Neural cell (in vitro differentiated cells): ENCODE data around the gene STATH. TPM values are rescaled to one million over a fixed set of nuclear protein-coding genes. Genes with fewer than 3 reads are reported as not detected.

Source experiments
- H2AFZ ChIP-seq: fragments of 200-600, 300-800 bp; sonication (generic), shearing (Covaris generic); 2 replicates; pipeline ENCODE4 v1.6.0; 2014; ENCODE audit warnings: low read depth, mild to moderate bottlenecking, antibody characterized with exemption, low read length, moderate library complexity
- H3F3A ChIP-seq: fragments of 200-600 bp; shearing (Covaris generic); 2 replicates; pipeline ENCODE4 v1.6.1; 2016; ENCODE audit warnings: mild to moderate bottlenecking, moderate library complexity, mixed read lengths, antibody characterized with exemption, low read length; ENCODE audit not compliant: insufficient read depth, poor library complexity, severe bottlenecking
- H3K27ac ChIP-seq: fragments of 200-600, 300-800 bp; sonication (generic), shearing (Covaris generic); 2 replicates; pipeline ENCODE4 v1.5.1; 2014; ENCODE audit warnings: mild to moderate bottlenecking, low read length, moderate library complexity
- H3K27me3 ChIP-seq: fragments of 300-800, 200-600 bp; sonication (generic), shearing (Covaris generic); 2 replicates; pipeline ENCODE4 v1.6.0; 2014; ENCODE audit warnings: mild to moderate bottlenecking, low read depth, low read length, moderate library complexity; ENCODE audit not compliant: insufficient read depth
- H3K36me3 ChIP-seq: fragments of 300-800, 200-600 bp; sonication (generic), shearing (Covaris generic); 2 replicates; pipeline ENCODE4 v1.5.1; 2014; ENCODE audit warnings: mild to moderate bottlenecking, antibody characterized with exemption, low read length, moderate library complexity; ENCODE audit not compliant: insufficient read depth
- H3K4me2 ChIP-seq: fragments of 300-800, 200-600 bp; sonication (generic), shearing (Covaris generic); 2 replicates; pipeline ENCODE4 v1.6.0; 2014; ENCODE audit warnings: mild to moderate bottlenecking, low read length
- H3K4me3 ChIP-seq: fragments of 300-800, 200-600 bp; sonication (generic), shearing (Covaris generic); 2 replicates; pipeline ENCODE4 v1.5.1; 2014; ENCODE audit warnings: mild to moderate bottlenecking, low read length, moderate library complexity
- H3K79me2 ChIP-seq: fragments of 200-600 bp; shearing (Covaris generic); replicated peaks from 2 replicates; pipeline ENCODE4 v1.6.0; 2014; ENCODE audit warnings: mild to moderate bottlenecking, low read length, moderate library complexity; ENCODE audit not compliant: insufficient read depth
- H3K9ac ChIP-seq: fragments of 300-800, 200-600 bp; sonication (generic), shearing (Covaris generic); 2 replicates; pipeline ENCODE4 v1.6.1; 2016; ENCODE audit warnings: mild to moderate bottlenecking, low read length, mixed read lengths
- H3K9me2 ChIP-seq: fragments of 200-600 bp; shearing (Covaris generic); 2 replicates; pipeline ENCODE4 v1.6.1; 2016; ENCODE audit warnings: mild to moderate bottlenecking, low read length, mixed read lengths; ENCODE audit not compliant: insufficient read depth
- H3K9me3 ChIP-seq: fragments of 200-600, 300-800 bp; sonication (generic), shearing (Covaris generic); 2 replicates; pipeline ENCODE4 v1.6.1; 2016; ENCODE audit warnings: mild to moderate bottlenecking, mixed run types, low read length, moderate library complexity, mixed read lengths
- H4K20me1 ChIP-seq: fragments of 200-600 bp; shearing (Covaris generic); 2 replicates; pipeline ENCODE4 v1.6.1; 2016; ENCODE audit warnings: mild to moderate bottlenecking, mixed run types; ENCODE audit not compliant: insufficient read depth
- EP300 ChIP-seq: fragments of 450-650 bp; conservative IDR thresholded peaks from 2 replicates; pipeline ENCODE4 v1.6.1; 2014; ENCODE audit warnings: antibody characterized with exemption, mild to moderate bottlenecking, moderate library complexity; ENCODE audit not compliant: poor library complexity, severe bottlenecking
- EZH2 ChIP-seq: fragments of 200-600, 300-800 bp; shearing (Covaris generic), sonication (generic); IDR thresholded peaks from 2 replicates; pipeline ENCODE4 v1.6.1; 2014; ENCODE audit warnings: antibody characterized with exemption, low read length, borderline replicate concordance, mild to moderate bottlenecking; ENCODE audit not compliant: insufficient read depth, poor library complexity, severe bottlenecking
- MXI1 ChIP-seq: fragments of 450-650 bp; conservative IDR thresholded peaks from 2 replicates; pipeline ENCODE4 v1.6.1; 2014; ENCODE audit warnings: antibody characterized with exemption, mild to moderate bottlenecking; ENCODE audit not compliant: poor library complexity, severe bottlenecking
- POLR2AphosphoS5 ChIP-seq: IDR thresholded peaks from 2 replicates; pipeline ENCODE4 v1.6.1; 2012
- RAD21 ChIP-seq: fragments of 450-650 bp; conservative IDR thresholded peaks from 2 replicates; pipeline ENCODE4 v1.6.1; 2014; ENCODE audit warnings: antibody characterized with exemption, mild to moderate bottlenecking, moderate library complexity
- SMC3 ChIP-seq: fragments of 450-650 bp; conservative IDR thresholded peaks from 2 replicates; pipeline ENCODE4 v1.6.1; 2014; ENCODE audit warnings: antibody characterized with exemption, mild to moderate bottlenecking, moderate library complexity; ENCODE audit not compliant: poor library complexity
- TAF1 ChIP-seq: IDR thresholded peaks from 2 replicates; pipeline ENCODE4 v1.6.1; 2012; ENCODE audit warnings: low read depth
- polyA minus RNA-seq: library from RNA; depleted of rRNA, polyadenylated mRNA; stranded (reverse); fragments of >200 nt; gene quantifications from 2 replicates; pipeline ENCODE4 v1.2.3, GENCODE V29; 2014
- polyA plus RNA-seq: library from polyadenylated mRNA; depleted of rRNA; stranded (reverse); fragments of >200 nt; gene quantifications from 2 replicates; pipeline ENCODE4 v1.2.3, GENCODE V29; 2014
- TF ChIP-seq, protein P1 (sequence below): fragments of 450-650 bp; IDR thresholded peaks from 2 replicates; pipeline ENCODE4 v1.5.1; 2014; ENCODE audit warnings: antibody characterized with exemption, mild to moderate bottlenecking, moderate library complexity; ENCODE audit not compliant: poor library complexity, severe bottlenecking
- TF ChIP-seq, protein P2 (sequence below): IDR thresholded peaks from 2 replicates; pipeline ENCODE4 v1.6.1; 2012; ENCODE audit warnings: borderline replicate concordance

Gene STATH, protein sequence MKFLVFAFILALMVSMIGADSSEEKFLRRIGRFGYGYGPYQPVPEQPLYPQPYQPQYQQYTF
- polyA plus RNA-seq (not detected in 2 replicates), polyA minus RNA-seq (not detected in 2 replicates)

DNA sequence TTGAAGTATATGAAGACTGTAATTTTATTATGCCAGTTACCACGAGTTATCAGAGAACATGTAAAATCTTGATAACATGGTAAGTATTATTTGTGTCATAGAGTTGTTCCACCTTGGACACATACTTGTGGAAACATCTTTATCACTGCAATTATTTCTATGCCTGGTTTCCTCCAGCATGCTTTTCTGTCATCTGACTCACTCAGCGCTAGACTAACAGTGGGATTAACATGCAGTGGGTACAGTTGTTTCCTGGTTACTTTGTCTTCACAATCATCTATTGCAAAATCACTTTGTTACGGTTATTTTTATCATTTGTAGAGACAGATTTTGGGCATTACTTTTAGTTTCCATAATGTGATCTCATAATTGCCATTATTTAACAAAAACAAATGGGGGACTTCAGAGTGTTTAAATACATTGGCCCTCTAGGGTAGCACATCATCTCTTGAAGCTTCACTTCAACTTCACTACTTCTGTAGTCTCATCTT is at the start of gene STATH:
Gene STATH, plus strand, starts transcription at position 441 of the 491 bp plus-strand sequence. CDS start 2,472 bp downstream, outside the sequence.
- Histone ChIP-seq H3K9ac (no peak within 1 kb of the TSS), H3K4me2 (no peak within 1 kb of the TSS), H3K4me3 (no peak within 1 kb of the TSS), H3K27me3 (no peaks in the 10 kb centered on the region), H4K20me1 (no peaks in the 10 kb centered on the region), H3K27ac (no peak within 1 kb of the TSS), H3K9me3 (no peaks in the 10 kb centered on the region), H3K36me3 (no peaks in the 10 kb centered on the region), H3K9me2 (no peaks in the 10 kb centered on the region), H2AFZ (no peak within 1 kb of the TSS), H3K79me2 (no peaks in the 10 kb centered on the region), H3F3A (no peaks in the 10 kb centered on the region)
- TF ChIP-seq RAD21 (no peak), SMC3 (no peak), EZH2 (no peak), MXI1 (no peak), POLR2AphosphoS5 (no peak), EP300 (no peak), TAF1 (no peak)
- TF ChIP-seq, protein P1, sequence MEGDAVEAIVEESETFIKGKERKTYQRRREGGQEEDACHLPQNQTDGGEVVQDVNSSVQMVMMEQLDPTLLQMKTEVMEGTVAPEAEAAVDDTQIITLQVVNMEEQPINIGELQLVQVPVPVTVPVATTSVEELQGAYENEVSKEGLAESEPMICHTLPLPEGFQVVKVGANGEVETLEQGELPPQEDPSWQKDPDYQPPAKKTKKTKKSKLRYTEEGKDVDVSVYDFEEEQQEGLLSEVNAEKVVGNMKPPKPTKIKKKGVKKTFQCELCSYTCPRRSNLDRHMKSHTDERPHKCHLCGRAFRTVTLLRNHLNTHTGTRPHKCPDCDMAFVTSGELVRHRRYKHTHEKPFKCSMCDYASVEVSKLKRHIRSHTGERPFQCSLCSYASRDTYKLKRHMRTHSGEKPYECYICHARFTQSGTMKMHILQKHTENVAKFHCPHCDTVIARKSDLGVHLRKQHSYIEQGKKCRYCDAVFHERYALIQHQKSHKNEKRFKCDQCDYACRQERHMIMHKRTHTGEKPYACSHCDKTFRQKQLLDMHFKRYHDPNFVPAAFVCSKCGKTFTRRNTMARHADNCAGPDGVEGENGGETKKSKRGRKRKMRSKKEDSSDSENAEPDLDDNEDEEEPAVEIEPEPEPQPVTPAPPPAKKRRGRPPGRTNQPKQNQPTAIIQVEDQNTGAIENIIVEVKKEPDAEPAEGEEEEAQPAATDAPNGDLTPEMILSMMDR, result no peak
- TF ChIP-seq, protein P2, sequence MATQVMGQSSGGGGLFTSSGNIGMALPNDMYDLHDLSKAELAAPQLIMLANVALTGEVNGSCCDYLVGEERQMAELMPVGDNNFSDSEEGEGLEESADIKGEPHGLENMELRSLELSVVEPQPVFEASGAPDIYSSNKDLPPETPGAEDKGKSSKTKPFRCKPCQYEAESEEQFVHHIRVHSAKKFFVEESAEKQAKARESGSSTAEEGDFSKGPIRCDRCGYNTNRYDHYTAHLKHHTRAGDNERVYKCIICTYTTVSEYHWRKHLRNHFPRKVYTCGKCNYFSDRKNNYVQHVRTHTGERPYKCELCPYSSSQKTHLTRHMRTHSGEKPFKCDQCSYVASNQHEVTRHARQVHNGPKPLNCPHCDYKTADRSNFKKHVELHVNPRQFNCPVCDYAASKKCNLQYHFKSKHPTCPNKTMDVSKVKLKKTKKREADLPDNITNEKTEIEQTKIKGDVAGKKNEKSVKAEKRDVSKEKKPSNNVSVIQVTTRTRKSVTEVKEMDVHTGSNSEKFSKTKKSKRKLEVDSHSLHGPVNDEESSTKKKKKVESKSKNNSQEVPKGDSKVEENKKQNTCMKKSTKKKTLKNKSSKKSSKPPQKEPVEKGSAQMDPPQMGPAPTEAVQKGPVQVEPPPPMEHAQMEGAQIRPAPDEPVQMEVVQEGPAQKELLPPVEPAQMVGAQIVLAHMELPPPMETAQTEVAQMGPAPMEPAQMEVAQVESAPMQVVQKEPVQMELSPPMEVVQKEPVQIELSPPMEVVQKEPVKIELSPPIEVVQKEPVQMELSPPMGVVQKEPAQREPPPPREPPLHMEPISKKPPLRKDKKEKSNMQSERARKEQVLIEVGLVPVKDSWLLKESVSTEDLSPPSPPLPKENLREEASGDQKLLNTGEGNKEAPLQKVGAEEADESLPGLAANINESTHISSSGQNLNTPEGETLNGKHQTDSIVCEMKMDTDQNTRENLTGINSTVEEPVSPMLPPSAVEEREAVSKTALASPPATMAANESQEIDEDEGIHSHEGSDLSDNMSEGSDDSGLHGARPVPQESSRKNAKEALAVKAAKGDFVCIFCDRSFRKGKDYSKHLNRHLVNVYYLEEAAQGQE, result no peak

DNA sequence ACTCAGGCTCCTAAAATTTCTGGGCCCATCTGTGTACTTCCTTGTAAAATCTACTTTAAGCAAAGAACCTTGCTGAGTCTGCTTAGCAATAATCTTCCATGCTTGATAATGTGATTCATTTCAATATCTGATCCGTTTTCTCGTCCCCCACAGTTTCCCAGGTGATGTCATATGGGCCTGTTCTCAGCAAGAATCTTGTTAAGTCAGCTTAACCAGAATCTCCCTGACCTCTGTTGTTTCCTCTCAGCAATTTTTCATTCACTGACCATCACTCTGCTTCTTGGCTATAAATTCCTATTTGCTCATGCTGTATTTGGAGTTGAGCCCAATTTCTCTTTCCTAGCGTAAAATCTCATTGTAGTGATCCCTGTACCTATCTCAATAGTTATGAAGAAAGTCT is 44.2 kb upstream of the STATH start:
- no peaks in the 10 kb centered on the region for H3K79me2 ChIP-seq
- H3K4me3 ChIP-seq, result no peak overlapping the region
- no peak overlapping the region for H3K4me2 ChIP-seq
- no peaks in the 10 kb centered on the region for H3K9me3 ChIP-seq
- TF ChIP-seq EP300, result no peak
- TF ChIP-seq MXI1, result no peak
- TF ChIP-seq SMC3, result no peak
- H3K36me3 ChIP-seq, result no peaks in the 10 kb centered on the region
- H3F3A ChIP-seq, result no peaks in the 10 kb centered on the region
- no peak overlapping the region for H3K9ac ChIP-seq
- no peaks in the 10 kb centered on the region for H4K20me1 ChIP-seq
- H3K9me2 ChIP-seq, result no peaks in the 10 kb centered on the region
- H2AFZ ChIP-seq, result no peak overlapping the region
- H3K27me3 ChIP-seq, result no peaks in the 10 kb centered on the region
- no peak overlapping the region for H3K27ac ChIP-seq
